ENCODE results near the gene IFT88.

GRCh38 chr13:20689291-20689690 is 122.3 kb downstream of the IFT88 start:
- TF ChIP-seq CTCF (IDR thresholded peaks at IDR 0.05; ENCODE audit: insufficient read depth, low read length, poor library complexity, severe bottlenecking), result no peak
- TF ChIP-seq EZH2phosphoT487 (conservative IDR thresholded peaks at IDR 0.05; ENCODE audit: low read length), result no peak

All from SU-DHL-6 (cell line).